Ishikawa (cell line): Measurements from ENCODE around the gene SPDYE4.

Source experiments
- CEBPB ChIP-seq: IDR thresholded peaks from 2 replicates; pipeline ENCODE4 v1.6.1; 2012
- EGR1 ChIP-seq: IDR thresholded peaks from 2 replicates; pipeline ENCODE4 v1.6.1; 2012
- EP300 ChIP-seq: IDR thresholded peaks from 2 replicates; pipeline ENCODE4 v1.6.1; 2012; ENCODE audit warnings: borderline replicate concordance
- FOXM1 ChIP-seq: IDR thresholded peaks from 2 replicates; pipeline ENCODE4 v1.6.1; 2012; ENCODE audit warnings: low read depth, borderline replicate concordance
- MAX ChIP-seq: IDR thresholded peaks from 2 replicates; pipeline ENCODE4 v1.6.1; 2012
- NFIC ChIP-seq: IDR thresholded peaks from 2 replicates; pipeline ENCODE4 v1.6.1; 2012
- RAD21 ChIP-seq: IDR thresholded peaks from 2 replicates; pipeline ENCODE4 v1.6.1; 2012; ENCODE audit warnings: low read depth
- REST ChIP-seq: IDR thresholded peaks from 2 replicates; pipeline ENCODE4 v1.6.1; 2012; ENCODE audit warnings: low read depth, mild to moderate bottlenecking
- TAF1 ChIP-seq: IDR thresholded peaks from 2 replicates; pipeline ENCODE4 v1.6.1; 2012; ENCODE audit warnings: low read depth, mild to moderate bottlenecking
- TCF12 ChIP-seq: IDR thresholded peaks from 2 replicates; pipeline ENCODE4 v1.6.1; 2012; ENCODE audit warnings: low read depth
- TEAD4 ChIP-seq: IDR thresholded peaks from 2 replicates; pipeline ENCODE4 v1.6.1; 2012
- USF1 ChIP-seq: IDR thresholded peaks from 2 replicates; pipeline ENCODE4 v1.6.1; 2012
- YY1 ChIP-seq: IDR thresholded peaks from 2 replicates; pipeline ENCODE4 v1.6.1; 2012; ENCODE audit warnings: low read depth
- ZBTB7A ChIP-seq: IDR thresholded peaks from 2 replicates; pipeline ENCODE4 v1.6.1; 2012; ENCODE audit warnings: low read depth

GRCh38 chr17:8720596-8720995 lies 37.8 kb downstream of the SPDYE4 start:
- TF ChIP-seq YY1 (no peak), MAX (no peak), TCF12 (no peak), NFIC (no peak), FOXM1 (no peak), USF1 (no peak), EP300 (no peak), CEBPB (no peak), REST (no peak), TAF1 (no peak), EGR1 (no peak), RAD21 (no peak), TEAD4 (no peak), ZBTB7A (no peak)
